OCI-LY7 (cell line): ENCODE data around the gene PTGER3. TPM values are rescaled to one million over a fixed set of nuclear protein-coding genes. Genes with fewer than 3 reads are reported as not detected.

Experiments used
- BruUV-seq: library from RNA; stranded (reverse); fragments of 400-500 nt; replicated peaks from 2 replicates; lab custom pipeline; 2021; lab: Mats Ljungman, UMichigan
- CTCF ChIA-PET: fragments of 300-600 bp; sonication (Branson Sonifier 250); formaldehyde crosslinking; loops from one replicate; lab custom pipeline; 2022; ENCODE audit warnings: antibody characterized with exemption; ENCODE audit not compliant: unreplicated experiment; lab: Charles Lee
- POLR2A ChIA-PET: fragments of 300-600 bp; sonication (Branson Sonifier 250); formaldehyde crosslinking; loops from one replicate; lab custom pipeline; 2022; ENCODE audit warnings: antibody characterized with exemption; lab: Charles Lee
- DNase-seq: peaks from one replicate; pipeline ENCODE4 v3.0.0-alpha.2; 2015; ENCODE audit warnings: low spot score
- H2AFZ ChIP-seq: fragments of 200-600 bp; sonication (generic), shearing (Covaris generic); 2 replicates; pipeline ENCODE4 v1.6.1; 2014; ENCODE audit warnings: mild to moderate bottlenecking, antibody characterized with exemption, low read length, moderate library complexity
- H3K27ac ChIP-seq: fragments of 200-600 bp; sonication (generic); 2 replicates; pipeline ENCODE4 v1.5.1; 2014; ENCODE audit warnings: mixed run types, low read depth, mild to moderate bottlenecking, moderate library complexity, low read length, inconsistent platforms; ENCODE audit not compliant: poor library complexity, severe bottlenecking
- H3K36me3 ChIP-seq: fragments of 200-600 bp; sonication (generic); 2 replicates; pipeline ENCODE4 v1.6.1; 2014; ENCODE audit warnings: mild to moderate bottlenecking, antibody characterized with exemption, low read length, moderate library complexity, mixed read lengths; ENCODE audit not compliant: insufficient read depth
- H3K4me1 ChIP-seq: fragments of 200-600 bp; sonication (generic); 2 replicates; pipeline ENCODE4 v1.5.1; 2014; ENCODE audit warnings: mild to moderate bottlenecking, low read length; ENCODE audit not compliant: insufficient read depth, poor library complexity, severe bottlenecking
- H3K4me2 ChIP-seq: fragments of 200-600 bp; sonication (generic); 2 replicates; pipeline ENCODE4 v1.6.1; 2014; ENCODE audit warnings: mild to moderate bottlenecking, low read length
- H3K4me3 ChIP-seq: fragments of 200-600 bp; sonication (generic); 2 replicates; pipeline ENCODE4 v1.5.1; 2014; ENCODE audit warnings: mild to moderate bottlenecking, low read depth, low read length; ENCODE audit not compliant: poor library complexity, severe bottlenecking
- H3K79me2 ChIP-seq: fragments of 200-600 bp; sonication (generic); 2 replicates; pipeline ENCODE4 v1.6.1; 2016; ENCODE audit warnings: low read depth, mild to moderate bottlenecking, low read length, moderate library complexity, mixed read lengths; ENCODE audit not compliant: insufficient read depth
- H3K9me2 ChIP-seq: fragments of 200-600 bp; sonication (generic); 2 replicates; pipeline ENCODE4 v1.6.1; 2016; ENCODE audit warnings: mild to moderate bottlenecking, low read length, mixed read lengths; ENCODE audit not compliant: insufficient read depth
- H3K9me3 ChIP-seq: fragments of 200-600 bp; sonication (generic); 2 replicates; pipeline ENCODE4 v1.6.1; 2014; ENCODE audit warnings: mild to moderate bottlenecking, mixed run types, low read length, mixed read lengths
- H4K20me1 ChIP-seq: fragments of 200-600 bp; sonication (generic); 2 replicates; pipeline ENCODE4 v1.6.1; 2014; ENCODE audit warnings: mild to moderate bottlenecking, antibody characterized with exemption, low read length, moderate library complexity, mixed read lengths; ENCODE audit not compliant: insufficient read depth
- CTCF ChIP-seq: fragments of 200-600 bp; sonication (generic); conservative IDR thresholded peaks from 2 replicates; pipeline ENCODE4 v1.5.1; 2014; ENCODE audit warnings: mild to moderate bottlenecking, antibody characterized with exemption, low read length, moderate library complexity, mixed read lengths
- EZH2phosphoT487 ChIP-seq: fragments of 200-600 bp; sonication (generic); IDR thresholded peaks from 2 replicates; pipeline ENCODE4 v1.6.1; 2018; ENCODE audit warnings: low read depth, borderline replicate concordance, mild to moderate bottlenecking, mixed run types, antibody characterized with exemption, low read length, moderate library complexity, mixed read lengths
- intact Hi-C: fragments of 100-400 bp; cut with micrococcal nuclease; formaldehyde crosslinking; loops from one replicate; pipeline ENCODE4 v1.10.0; 2022; ENCODE audit not compliant: unreplicated experiment
- total RNA-seq, 2 experiments: library from RNA; depleted of rRNA in 1 of 2; stranded (reverse); fragments of >200 nt in 1 of 2; shearing (Covaris generic) in 1 of 2; gene quantifications; 2 replicates each; pipeline ENCODE4 v1.2.3, GENCODE V29; 2014 to 2022

PTGER3 gene
- total RNA-seq, 2 experiments from 2014 or later = 0.13 TPM; not detected in 1

GRCh38 chr1:71089536-71090270 is 42.1 kb upstream of the PTGER3 start:
- H3K36me3 ChIP-seq = no peaks in the 10 kb centered on the region
- no peak for DNase-seq
- H3K79me2 ChIP-seq = no peaks in the 10 kb centered on the region
- no peaks in the 10 kb centered on the region for H3K4me1 ChIP-seq
- no TSS peak for BruUV-seq
- ChIA-PET CTCF (no interaction called here), POLR2A (interaction anchor here (2.2 kb wide), 1 partner anchor 8 kb away, joined by 6 read pairs; the partner anchor contains the start of gene ZRANB2)
- no peak overlapping the region for H3K4me3 ChIP-seq
- H3K9me3 ChIP-seq = no peaks in the 10 kb centered on the region
- TF ChIP-seq CTCF (no peak), EZH2phosphoT487 (no peak)
- no peaks in the 10 kb centered on the region for H4K20me1 ChIP-seq
- H2AFZ ChIP-seq = no peak overlapping the region
- no peak overlapping the region for H3K27ac ChIP-seq
- no peak overlapping the region for H3K4me2 ChIP-seq
- no peaks in the 10 kb centered on the region for H3K9me2 ChIP-seq
- intact Hi-C loops = loop anchor here (5.0 to 10.0 kb wide), 3 partner anchors 435 to 948 kb away; partner anchors contain the start of gene CTH

- POLR2A ChIA-PET = no interaction called here
- intact Hi-C loops = loop anchor here (10.0 kb wide), 1 partner anchor 674 kb away; the partner anchor contains the start of gene CTH
- H2AFZ ChIP-seq = no peak overlapping the region
These were observed 41.1 kb upstream of the PTGER3 start for GRCh38 chr1:71088645-71089287.

More at GRCh38 chr1:71088645-71089287, 41.1 kb upstream of the PTGER3 start:
- H3K4me3 ChIP-seq = no peak overlapping the region
- no peak overlapping the region for H3K4me2 ChIP-seq
- no peak overlapping the region for H3K27ac ChIP-seq
- no peaks in the 10 kb centered on the region for H3K79me2 ChIP-seq
- TF ChIP-seq EZH2phosphoT487 (no peak), CTCF (no peak)
- no peaks in the 10 kb centered on the region for H3K4me1 ChIP-seq
- no peaks in the 10 kb centered on the region for H3K36me3 ChIP-seq
- H3K9me3 ChIP-seq = no peaks in the 10 kb centered on the region
- CTCF ChIA-PET = no interaction called here
- no peaks in the 10 kb centered on the region for H3K9me2 ChIP-seq
- no peaks in the 10 kb centered on the region for H4K20me1 ChIP-seq
- no TSS peak for BruUV-seq
- no peak for DNase-seq
